Neural progenitor cell (in vitro differentiated cells): ENCODE results near the gene MRPL36.

Experiments used
- CTCF ChIP-seq: fragments of 200-600 bp; sonication (generic); IDR thresholded peaks from 2 replicates; pipeline ENCODE4 v1.5.1; 2017; ENCODE audit warnings: antibody characterized with exemption, mild to moderate bottlenecking
- EZH2 ChIP-seq: fragments of 200-600 bp; sonication (generic); IDR thresholded peaks from 2 replicates; pipeline ENCODE4 v1.6.1; 2017; ENCODE audit warnings: antibody characterized with exemption, mild to moderate bottlenecking, moderate library complexity

GRCh38 chr5:1781726-1782384 lies 17.8 kb downstream of the MRPL36 start:
- TF ChIP-seq CTCF: no peak
- no peak for TF ChIP-seq EZH2
